Myometrial cell (primary cell): ENCODE results near the gene DNMT3L. TPM values are rescaled to one million over a fixed set of nuclear protein-coding genes. Genes with fewer than 3 reads are reported as not detected.

ENCODE experiments used
- total RNA-seq: library from RNA; depleted of rRNA; stranded (reverse); fragments of >200 nt; gene quantifications from 2 replicates; pipeline ENCODE4 v1.2.3, GENCODE V29; 2015

DNMT3L gene
- not detected in 2 replicates for total RNA-seq

GRCh38 chr21:44261675-44262295, at the start of gene DNMT3L:
Gene DNMT3L, minus strand, starts transcription at chr21:44261897. Its CDS starts 638 bp downstream, at chr21:44261259.

GRCh38 chr21:44299458-44300261, 38.0 kb upstream of the DNMT3L start, which contains the start of gene PFKL:
Gene PFKL, plus strand, starts transcription at chr21:44300053. Its CDS starts 53 bp downstream, at chr21:44300106.

GRCh38 chr21:44285138-44285992, 23.7 kb upstream of the DNMT3L start, which contains the start of gene AIRE:
Gene AIRE, plus strand, starts transcription at chr21:44285876. Its CDS starts 131 bp downstream, at chr21:44286007.

GRCh38 chr21:44240842-44241241, 20.9 kb downstream of the DNMT3L start, which contains the start of gene ICOSLG:
Gene ICOSLG, minus strand, starts transcription at chr21:44240943. Its CDS starts 126 bp downstream, at chr21:44240817.

Other genes with a start within 250 kb of the DNMT3L start
- gene TRAPPC10, start 249.6 kb downstream of the DNMT3L start, total RNA-seq: 12.1 and 14.4 TPM in 2 replicates
- 16.7 and 21.3 TPM in 2 replicates for gene PWP2, start 154.5 kb downstream of the DNMT3L start, total RNA-seq
- 22.9 and 25.4 TPM in 2 replicates for gene GATD3, start 128.2 kb downstream of the DNMT3L start, total RNA-seq
- not detected in 2 replicates for gene ICOSLG, start 21.0 kb downstream of the DNMT3L start, total RNA-seq
- not detected in 2 replicates for gene AIRE, start 24.0 kb upstream of the DNMT3L start, total RNA-seq
- gene PFKL, start 38.2 kb upstream of the DNMT3L start, total RNA-seq: 152 and 159 TPM in 2 replicates
- gene CFAP410, start 77.5 kb upstream of the DNMT3L start, total RNA-seq: 17.0 and 18.3 TPM in 2 replicates
- not detected in 2 replicates for gene TRPM2, start 91.7 kb upstream of the DNMT3L start, total RNA-seq
- 0.18 and 0.29 TPM in 2 replicates for gene LRRC3, start 193.6 kb upstream of the DNMT3L start, total RNA-seq